GM21825 (cell line): ENCODE measurements around the gene NELL2.
"Not testable (repeated sequence)": the region's sequence is repeated elsewhere in the genome, so short reads cannot be mapped to it uniquely, and the experiment has no call there.

Source experiments
- ATAC-seq: cut with Tn5 transposase; IDR thresholded peaks from one replicate; pipeline ENCODE4 v1.9.1; 2021; ENCODE audit warnings: mild to moderate bottlenecking, moderate library complexity; ENCODE audit not compliant: unreplicated experiment

NELL2 gene

GRCh38 chr12:44697511-44697910, 178.6 kb downstream of the NELL2 start:
- no peak for ATAC-seq

- ATAC-seq = no peak
Observed at GRCh38 chr12:44696542-44696941, 179.6 kb downstream of the NELL2 start.

DNA sequence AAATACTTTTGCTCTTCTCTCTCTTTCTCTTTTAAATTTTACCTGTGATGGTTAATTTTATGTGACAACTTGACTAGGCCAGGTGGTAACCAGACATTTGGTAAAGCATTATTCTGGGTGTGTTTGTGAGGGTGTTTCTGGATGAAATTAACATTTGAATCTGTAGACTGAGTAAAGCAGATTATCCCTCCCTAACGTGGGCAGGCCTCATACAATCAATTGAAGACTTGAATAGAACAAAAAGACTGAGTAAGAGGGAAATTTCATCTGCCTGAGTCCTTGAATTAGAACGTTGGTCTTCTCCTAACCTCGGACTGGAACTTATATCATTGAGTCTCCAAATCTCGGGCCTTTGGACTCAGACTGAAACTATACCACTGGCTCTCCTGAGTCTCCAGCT, 182.1 kb downstream of the NELL2 start:
- no peak for ATAC-seq

DNA sequence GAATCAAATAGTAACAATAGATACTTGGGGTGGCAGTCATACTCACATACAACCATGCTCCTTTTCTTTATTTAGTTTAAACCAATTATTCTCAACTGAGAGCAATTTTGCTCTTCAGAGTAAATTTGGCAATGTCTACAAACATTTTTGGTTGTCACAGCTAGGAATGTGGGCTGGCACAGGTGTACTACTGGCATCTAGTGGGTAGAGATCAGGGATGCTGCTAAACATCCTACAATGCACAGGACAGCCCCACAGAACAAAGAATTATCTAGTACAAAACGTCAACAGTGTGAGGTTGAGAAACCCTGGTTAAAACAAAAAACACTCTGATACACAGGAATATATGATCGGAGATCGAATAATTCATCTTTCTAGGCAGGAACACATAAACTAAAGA, 186.5 kb downstream of the NELL2 start:
- ATAC-seq = no peak

- ATAC-seq = not testable (repeated sequence)
Observed at GRCh38 chr12:44686821-44687432, 189.2 kb downstream of the NELL2 start.

- no peak for ATAC-seq
Observed at GRCh38 chr12:44677724-44678123, 198.4 kb downstream of the NELL2 start.

DNA sequence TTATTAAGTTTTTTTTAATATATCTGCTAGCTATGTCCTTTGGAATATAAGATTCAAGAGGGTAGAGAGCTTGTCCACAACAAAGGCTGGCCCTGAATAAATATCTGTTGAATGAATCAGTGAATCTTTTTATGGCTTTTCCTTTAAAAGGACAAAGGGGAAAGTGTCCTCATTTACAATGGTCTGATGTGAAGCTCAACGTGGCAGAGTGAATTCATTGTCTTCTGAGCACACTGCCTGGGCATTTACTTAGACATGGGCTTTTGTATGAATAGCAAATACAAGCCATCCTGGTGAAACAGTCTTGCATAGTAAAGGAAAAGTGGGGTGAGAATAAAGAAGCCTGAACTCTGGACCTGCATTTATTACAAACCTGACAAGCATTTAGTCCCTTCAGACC, 201.2 kb downstream of the NELL2 start:
- ATAC-seq = no peak

DNA sequence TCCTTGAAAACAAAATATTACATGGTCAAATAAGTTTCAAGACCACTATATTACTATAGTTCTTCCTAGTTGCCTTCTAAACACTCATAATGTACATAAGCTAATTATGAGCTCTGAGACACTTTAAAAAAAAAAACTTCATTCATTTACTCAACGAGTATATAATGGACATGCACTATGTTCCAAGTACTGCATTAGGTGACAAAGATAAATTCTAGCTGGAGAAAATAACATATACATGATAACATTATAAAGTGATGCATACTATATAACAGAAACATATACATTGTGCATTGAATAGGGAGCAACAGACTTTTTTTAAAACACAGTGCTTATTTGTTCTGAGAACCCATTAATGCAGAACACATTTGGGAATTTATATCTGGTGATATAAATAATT, 202.3 kb downstream of the NELL2 start:
- no peak for ATAC-seq

DNA sequence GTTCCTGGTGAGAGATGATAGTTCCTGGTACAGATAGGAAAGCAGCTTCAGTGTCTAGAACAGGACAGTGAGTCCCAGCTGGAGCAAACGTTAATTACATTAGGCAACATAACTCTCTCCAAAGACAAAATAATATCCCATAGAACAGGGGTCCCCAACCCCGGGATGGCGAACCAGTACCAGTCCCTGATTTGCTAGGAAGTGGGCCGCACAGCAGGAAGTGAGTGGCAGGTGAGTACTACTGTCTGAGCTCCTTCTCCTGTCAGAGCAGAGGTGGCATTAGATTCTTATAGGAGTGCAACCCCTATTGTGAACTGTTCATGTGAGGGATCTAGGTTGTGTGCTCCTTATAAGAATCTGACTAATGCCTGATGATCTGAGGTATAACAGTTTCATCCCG, 204.1 kb downstream of the NELL2 start:
- no peak for ATAC-seq

GRCh38 chr12:44668443-44668842, 207.7 kb downstream of the NELL2 start:
- ATAC-seq = no peak

DNA sequence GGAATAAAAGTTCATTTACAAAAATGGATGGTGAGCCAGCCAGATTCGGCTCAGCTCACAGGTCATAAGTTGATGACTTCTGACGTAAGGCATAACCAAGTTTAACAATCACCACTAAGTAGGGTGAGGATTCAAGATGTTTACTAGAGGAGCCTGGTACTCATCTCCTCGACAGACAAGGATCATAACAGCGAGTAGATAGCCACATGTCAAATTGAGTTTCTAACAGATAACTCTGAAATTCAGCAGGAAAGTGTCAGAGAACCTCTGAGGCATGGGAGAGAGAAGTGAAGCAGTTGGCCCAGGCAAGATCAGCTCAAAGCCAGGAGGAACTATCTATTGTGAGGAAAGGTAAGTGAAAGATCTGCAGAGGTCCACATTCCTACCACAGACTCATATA, 208.7 kb downstream of the NELL2 start:
- ATAC-seq = no peak

DNA sequence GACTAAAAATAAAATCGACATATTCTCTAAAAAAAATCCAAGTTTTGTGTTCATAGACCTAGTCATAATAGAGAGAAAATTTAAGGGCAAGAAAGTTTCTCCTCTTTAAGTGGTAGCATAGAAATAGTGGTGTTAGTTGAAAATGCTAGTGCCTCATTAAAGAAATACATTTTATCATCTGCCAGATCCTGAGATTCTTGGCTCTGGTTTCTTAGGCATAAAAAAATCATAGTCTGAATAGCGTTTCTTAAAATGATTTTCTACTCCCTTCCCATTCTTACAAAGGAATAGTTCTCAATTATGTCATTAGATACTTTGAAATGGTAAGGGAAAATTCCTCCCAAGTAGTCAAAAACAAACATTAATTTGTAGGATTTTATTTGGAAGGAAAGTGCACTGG, 212.8 kb downstream of the NELL2 start:
- ATAC-seq = no peak

- ATAC-seq = no peak
Observed at GRCh38 chr12:44655846-44656245, 220.3 kb downstream of the NELL2 start.

DNA sequence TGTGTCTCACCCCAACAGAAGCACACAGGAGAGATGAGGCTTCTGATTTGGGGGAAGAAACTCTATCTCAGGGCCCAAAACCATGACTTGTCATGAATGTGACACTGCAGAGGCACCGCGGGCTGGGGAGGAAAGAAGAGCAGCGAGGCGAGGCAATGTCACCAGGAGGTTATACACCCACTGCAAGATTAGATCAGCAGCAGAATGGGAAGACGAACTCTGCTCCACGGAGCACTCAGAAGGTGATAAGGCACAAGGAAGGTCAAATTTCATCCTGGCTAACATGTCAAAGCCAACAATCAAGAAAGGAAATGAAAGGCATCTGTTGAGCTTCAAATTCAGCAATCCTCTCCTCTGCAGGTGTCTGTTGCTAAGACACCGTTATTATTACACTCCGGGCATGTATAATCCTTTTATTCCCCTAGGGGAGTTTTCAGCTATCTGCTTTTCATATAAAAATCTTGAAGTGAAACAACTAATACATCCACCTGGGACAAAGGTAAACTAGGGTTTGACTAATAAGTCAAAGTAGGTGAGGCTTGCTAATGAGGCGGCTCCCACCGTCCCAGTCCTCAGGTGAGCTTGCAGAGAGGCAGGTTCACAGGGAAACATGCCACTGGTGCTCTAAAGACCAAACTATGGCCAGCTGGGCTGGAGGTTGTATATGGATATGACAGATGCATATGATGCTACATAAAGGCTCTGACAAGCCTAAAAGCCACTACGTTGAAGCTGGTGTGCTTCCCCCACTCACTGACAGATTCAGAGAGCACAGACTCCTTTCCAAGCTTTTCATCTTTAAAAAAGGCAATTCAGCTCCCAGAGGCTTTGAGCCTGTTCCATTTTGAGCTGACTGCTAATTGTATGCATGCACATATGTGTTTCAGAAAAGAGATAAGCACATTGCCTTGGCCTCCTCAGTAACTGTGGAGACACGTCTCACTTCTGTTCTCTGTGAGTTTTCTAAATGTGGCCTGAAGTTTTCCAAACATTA, 221.2 kb downstream of the NELL2 start:
- ATAC-seq = no peak

DNA sequence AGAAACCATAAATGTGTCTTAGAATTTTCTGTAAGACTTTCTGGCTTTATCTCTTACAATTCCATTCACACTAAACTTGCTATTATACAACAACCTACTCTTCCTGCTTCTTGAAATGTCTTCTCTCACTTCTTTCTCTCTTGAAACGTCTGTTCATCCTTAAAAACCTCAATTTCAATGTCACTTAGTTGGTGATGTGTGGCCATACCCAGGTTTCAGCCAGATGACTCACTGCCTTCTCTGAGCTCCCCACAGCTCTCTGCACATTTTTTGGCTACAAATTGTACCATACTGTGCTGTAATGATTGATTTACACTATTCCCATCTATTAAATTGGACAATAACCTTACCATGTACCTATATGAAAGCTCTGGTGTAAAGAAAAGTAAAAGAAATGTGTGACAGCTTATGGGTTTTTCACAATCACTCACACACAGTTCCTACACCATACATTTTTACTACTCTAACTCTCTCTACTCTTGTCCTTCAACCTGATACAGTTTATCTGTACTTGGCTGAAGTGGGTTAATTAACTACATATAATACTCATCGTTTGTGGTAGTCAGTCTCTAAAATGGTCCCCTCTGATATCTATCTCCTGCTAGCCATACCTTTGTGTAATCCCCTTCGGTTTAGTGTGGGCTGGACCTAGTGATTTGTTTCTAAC, 222.1 kb downstream of the NELL2 start:
- ATAC-seq = no peak

DNA sequence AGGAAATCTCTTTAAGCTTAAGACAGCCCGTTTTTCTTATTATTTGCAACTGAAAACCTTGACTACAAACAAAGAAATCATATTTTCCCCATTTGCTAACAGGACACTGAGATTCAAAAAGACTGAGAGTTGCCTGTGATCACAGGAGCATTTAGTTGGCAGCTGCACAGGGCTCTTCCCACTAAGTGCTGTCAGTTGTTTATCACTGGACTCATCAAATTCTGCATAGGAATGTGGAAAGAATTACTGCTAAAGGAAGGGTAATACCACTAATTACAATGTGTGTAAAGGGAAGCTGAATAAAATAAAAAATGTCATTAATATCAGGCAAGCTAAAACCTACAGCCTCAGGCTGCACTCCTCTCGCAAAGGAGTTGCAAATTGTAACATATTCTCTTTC, 226.4 kb downstream of the NELL2 start:
- no peak for ATAC-seq

- no peak for ATAC-seq
Observed at GRCh38 chr12:44647917-44648690, 228.0 kb downstream of the NELL2 start.

GRCh38 chr12:44640427-44641190, 235.5 kb downstream of the NELL2 start:
- no peak for ATAC-seq

- ATAC-seq = no peak
Observed at GRCh38 chr12:44637875-44638274, 238.2 kb downstream of the NELL2 start.

DNA sequence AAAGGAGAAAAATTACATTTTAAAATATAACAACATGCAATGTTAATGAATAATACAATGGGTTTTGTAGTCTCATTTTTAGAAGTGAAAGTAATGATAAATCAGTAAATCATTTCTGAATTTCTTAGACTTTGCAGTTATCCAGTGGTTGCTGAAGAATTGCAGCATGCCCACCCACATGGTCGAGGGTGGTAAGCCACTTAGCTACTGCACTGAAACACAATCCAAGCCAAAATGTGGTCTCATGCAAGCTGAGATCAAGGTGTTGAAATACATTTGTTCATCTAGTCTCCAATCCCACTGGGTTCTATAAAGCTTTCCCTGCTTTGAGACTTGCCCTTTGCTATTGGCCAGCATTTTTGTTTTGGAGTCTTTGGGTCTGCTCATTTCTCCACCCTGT, 247.9 kb downstream of the NELL2 start:
- ATAC-seq = no peak
